HCT116 (cell line): ENCODE measurements around the gene SPOPL.

Experiments used
- ELF1 ChIP-seq: IDR thresholded peaks from 2 replicates; pipeline ENCODE4 v1.6.1; 2012; ENCODE audit warnings: low read depth, borderline replicate concordance
- EZH2 ChIP-seq: fragments of 200-600 bp; sonication (generic); IDR thresholded peaks from 2 replicates; pipeline ENCODE4 v1.6.1; 2017; ENCODE audit warnings: antibody characterized with exemption, mixed run types
- EZH2phosphoT487 ChIP-seq: fragments of 200-600 bp; IDR thresholded peaks from 2 replicates; pipeline ENCODE4 v1.6.1; 2018; ENCODE audit warnings: antibody characterized with exemption, borderline replicate concordance
- JUND ChIP-seq: IDR thresholded peaks from 2 replicates; pipeline ENCODE4 v1.6.1; 2012
- POLR2A ChIP-seq: IDR thresholded peaks from 2 replicates; pipeline ENCODE4 v1.7.0; 2011; ENCODE audit warnings: borderline replicate concordance; ENCODE audit not compliant: insufficient read depth, insufficient read length; ENCODE audit errors: extremely low read depth
- POLR2AphosphoS5 ChIP-seq: IDR thresholded peaks from 2 replicates; pipeline ENCODE4 v1.6.1; 2011; ENCODE audit warnings: mild to moderate bottlenecking, low read depth, low read length, moderate library complexity
- SP1 ChIP-seq: IDR thresholded peaks from 2 replicates; pipeline ENCODE4 v1.6.1; 2012; ENCODE audit warnings: low read depth
- SRF ChIP-seq: IDR thresholded peaks from 2 replicates; pipeline ENCODE4 v1.6.1; 2012; ENCODE audit warnings: low read depth
- YY1 ChIP-seq: IDR thresholded peaks from 2 replicates; pipeline ENCODE4 v1.6.1; 2011; ENCODE audit warnings: low read length, low read depth, moderate library complexity, mild to moderate bottlenecking; ENCODE audit not compliant: insufficient replicate concordance; ENCODE audit errors: extremely low read depth
- ZNF274 ChIP-seq: fragments of 200-500 bp; sonication (Bioruptor generic); IDR thresholded peaks from 2 replicates; pipeline ENCODE4 v1.6.1; 2014; ENCODE audit warnings: mild to moderate bottlenecking, low read depth, low read length, inconsistent platforms
- TF ChIP-seq, protein P1 (sequence below), 3 experiments: fragments of 200-600 bp in 1 of 3; sonication (generic) in 1 of 3; IDR thresholded peaks in 2 of 3; conservative IDR thresholded peaks in 1 of 3; 2 replicates each; pipeline ENCODE4 v1.5.1; 2012 to 2017; ENCODE audit warnings: low read depth in 2 of 3, low read length in 2 of 3, antibody characterized with exemption in 1 of 3, borderline replicate concordance in 1 of 3, control low read depth in 1 of 3, mild to moderate bottlenecking in 1 of 3, mixed read lengths in 1 of 3, mixed run types in 1 of 3, moderate library complexity in 1 of 3; ENCODE audit not compliant: insufficient read depth in 1 of 3

DNA sequence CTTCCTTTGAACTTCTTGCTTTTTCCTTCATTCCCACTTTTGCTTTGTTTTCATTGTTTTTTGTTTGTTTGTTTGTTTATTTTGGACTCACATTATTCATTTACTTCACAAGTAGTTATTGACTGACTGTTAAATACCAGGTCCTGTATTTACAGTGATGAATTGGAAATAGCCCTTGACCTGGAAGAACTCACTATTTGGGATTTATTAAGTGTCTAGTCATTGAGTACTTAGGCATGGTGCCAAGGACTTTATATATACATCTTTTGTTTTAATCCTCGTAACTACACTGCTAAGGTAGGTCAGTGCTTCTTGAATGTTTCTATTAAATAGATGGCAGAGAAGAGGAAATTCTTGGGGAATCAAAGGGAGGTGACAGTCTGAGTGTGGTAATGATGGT, 11.1 kb downstream of the SPOPL start:
- no peak for TF ChIP-seq EZH2phosphoT487
- no peak for TF ChIP-seq EZH2
- TF ChIP-seq, protein P1, sequence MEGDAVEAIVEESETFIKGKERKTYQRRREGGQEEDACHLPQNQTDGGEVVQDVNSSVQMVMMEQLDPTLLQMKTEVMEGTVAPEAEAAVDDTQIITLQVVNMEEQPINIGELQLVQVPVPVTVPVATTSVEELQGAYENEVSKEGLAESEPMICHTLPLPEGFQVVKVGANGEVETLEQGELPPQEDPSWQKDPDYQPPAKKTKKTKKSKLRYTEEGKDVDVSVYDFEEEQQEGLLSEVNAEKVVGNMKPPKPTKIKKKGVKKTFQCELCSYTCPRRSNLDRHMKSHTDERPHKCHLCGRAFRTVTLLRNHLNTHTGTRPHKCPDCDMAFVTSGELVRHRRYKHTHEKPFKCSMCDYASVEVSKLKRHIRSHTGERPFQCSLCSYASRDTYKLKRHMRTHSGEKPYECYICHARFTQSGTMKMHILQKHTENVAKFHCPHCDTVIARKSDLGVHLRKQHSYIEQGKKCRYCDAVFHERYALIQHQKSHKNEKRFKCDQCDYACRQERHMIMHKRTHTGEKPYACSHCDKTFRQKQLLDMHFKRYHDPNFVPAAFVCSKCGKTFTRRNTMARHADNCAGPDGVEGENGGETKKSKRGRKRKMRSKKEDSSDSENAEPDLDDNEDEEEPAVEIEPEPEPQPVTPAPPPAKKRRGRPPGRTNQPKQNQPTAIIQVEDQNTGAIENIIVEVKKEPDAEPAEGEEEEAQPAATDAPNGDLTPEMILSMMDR (IDR thresholded peaks at IDR 0.05 in 2 of 3, conservative IDR thresholded peaks at IDR 0.05 in 1 of 3; ENCODE audit: borderline replicate concordance in 1 of 3, insufficient read depth in 1 of 3, low read depth in 2 of 3, low read length in 2 of 3), result no peak
- TF ChIP-seq POLR2A, result no peak
- TF ChIP-seq JUND, result no peak
- no peak for TF ChIP-seq POLR2AphosphoS5
- TF ChIP-seq YY1, result no peak
- TF ChIP-seq SP1, result no peak
- no peak for TF ChIP-seq SRF
- no peak for TF ChIP-seq ZNF274
- no peak for TF ChIP-seq ELF1
